ENCODE measurements around the gene MRPS7.

Gene MRPS7

GRCh38 chr17:75315541-75316243 lies 54.0 kb downstream of the MRPS7 start:
- DNase-seq: no peak
- ChIA-PET POLR2A (interaction anchor here (0.6 kb wide), 1 partner anchor 42 kb away, joined by 3 read pairs; no protein-coding TSS in a partner anchor), CTCF (interaction anchor here (0.5 to 1.4 kb wide), 4 partner anchors 10 to 212 kb away, joined by 3 to 4 read pairs (median 3); no protein-coding TSS in a partner anchor)
- Histone ChIP-seq H3K27ac (ENCODE audit: insufficient read depth in 1 of 2, low read depth in 1 of 2, low read length in 2 of 2, poor library complexity in 1 of 2, severe bottlenecking in 2 of 2) (no peak overlapping the region), H3K9me3 (ENCODE audit: control extremely low read depth in 1 of 5, control insufficient read depth in 4 of 5, insufficient read depth in 2 of 5, low read depth in 1 of 5, low read length in 4 of 5) (no peaks in the 10 kb centered on the region), H3K36me3 (ENCODE audit: control insufficient read depth in 4 of 4, insufficient read depth in 4 of 4, low read length in 3 of 4) (peaks cover 6 to 33% (median 29%) of the 10 kb centered on the region in 4 experiments), H3K27me3 (replicated peaks in 2 of 5; ENCODE audit: control insufficient read depth in 4 of 5, insufficient read depth in 5 of 5, low read length in 4 of 5) (no peaks in the 10 kb centered on the region), H3K4me3 (ENCODE audit: control insufficient read depth in 1 of 7, extremely low read depth in 1 of 7, insufficient read depth in 4 of 7, low read depth in 2 of 7, low read length in 6 of 7) (no peak overlapping the region), H3K4me1 (ENCODE audit: control extremely low read depth in 1 of 4, control insufficient read depth in 4 of 4, insufficient read depth in 4 of 4, low read length in 3 of 4) (peaks cover 0 to 46% (median 14%) of the 10 kb centered on the region in 4 experiments)
- 89% methylated on average over 15 of the region's 19 CpGs for WGBS (ENCODE audit: insufficient coverage)
